GM21360 (cell line): ENCODE measurements around the gene HSPA4.

Experiments used
- ATAC-seq: cut with Tn5 transposase; IDR thresholded peaks from one replicate; pipeline ENCODE4 v1.9.1; 2021; ENCODE audit warnings: mild to moderate bottlenecking, moderate library complexity; ENCODE audit not compliant: unreplicated experiment

The HSPA4 gene

DNA sequence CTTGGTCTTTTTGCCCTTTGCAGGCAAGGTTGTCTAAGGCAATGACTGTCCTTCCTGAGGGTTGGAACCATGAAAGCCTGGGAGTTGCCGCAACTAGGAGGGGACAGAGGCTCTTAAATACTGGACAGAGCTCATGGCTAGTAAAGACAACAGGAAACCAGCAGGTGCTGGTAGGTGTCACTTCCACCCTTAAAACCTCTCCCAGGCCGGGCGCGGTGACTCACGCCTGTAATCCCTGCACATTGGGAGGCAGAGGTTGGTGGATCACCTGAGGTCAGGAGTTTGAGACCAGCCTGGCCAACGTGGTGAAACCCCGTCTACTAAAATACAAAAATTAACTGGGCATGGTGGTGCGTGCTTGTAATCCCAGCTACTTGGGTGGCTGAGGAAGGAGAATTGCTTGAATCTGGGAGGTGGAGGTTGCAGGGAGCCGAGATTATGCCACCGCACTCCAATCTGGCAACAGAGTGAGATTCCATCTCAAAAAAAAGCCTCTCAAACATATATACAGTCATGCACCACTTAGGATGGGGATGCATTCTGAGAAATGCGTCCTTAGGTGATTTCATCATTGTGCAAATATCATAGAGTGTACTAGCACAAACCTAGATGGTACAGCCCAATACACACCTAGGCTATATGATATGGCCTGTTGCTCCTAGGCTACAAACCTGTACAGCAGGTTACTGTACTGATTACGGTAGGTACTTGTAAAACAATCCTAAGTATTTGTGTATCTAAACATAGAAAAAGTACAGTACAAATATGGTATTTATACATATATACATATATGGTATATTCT, 102.7 kb downstream of the HSPA4 start:
- ATAC-seq, result no peak

DNA sequence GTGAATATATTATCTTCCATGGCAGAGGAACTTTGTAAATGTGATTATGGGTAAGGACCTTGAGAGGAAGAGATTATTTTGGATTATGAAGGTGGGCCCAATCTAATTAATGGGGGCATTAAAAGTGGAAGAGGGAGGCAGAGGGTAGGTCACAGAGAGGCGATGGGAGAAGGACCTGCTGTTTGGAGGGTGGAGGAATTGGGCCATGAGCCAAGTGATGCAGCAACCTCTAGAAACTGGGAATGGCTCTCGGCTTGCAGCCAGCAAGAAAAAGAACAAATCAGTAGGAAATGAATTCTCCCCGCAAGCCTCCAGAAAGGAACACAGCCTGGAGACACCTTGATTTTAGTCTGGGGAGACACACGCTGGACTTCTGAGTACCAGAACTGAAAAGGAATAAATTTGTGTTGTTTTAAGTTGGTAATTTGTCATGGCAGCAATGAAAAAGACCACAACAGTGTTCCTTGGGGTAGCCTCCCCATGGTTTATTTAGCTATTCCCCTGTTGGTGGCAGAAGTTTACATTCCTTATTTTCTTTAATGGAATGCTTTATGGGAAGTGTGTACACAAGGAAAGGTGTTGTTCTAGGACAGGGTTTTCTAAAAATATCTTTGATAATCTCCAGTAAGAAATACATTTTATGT, 103.6 kb downstream of the HSPA4 start:
- no peak for ATAC-seq
